NCI-H82 treated with DMSO at 0.1 percent for 48 hours (cell line): ENCODE data around the gene SYNGAP1.

Source experiments
- DNase-seq: peaks from one replicate; lab custom pipeline; 2025; ENCODE audit not compliant: unreplicated experiment; lab: John Stamatoyannopoulos, UW

Gene SYNGAP1

DNA sequence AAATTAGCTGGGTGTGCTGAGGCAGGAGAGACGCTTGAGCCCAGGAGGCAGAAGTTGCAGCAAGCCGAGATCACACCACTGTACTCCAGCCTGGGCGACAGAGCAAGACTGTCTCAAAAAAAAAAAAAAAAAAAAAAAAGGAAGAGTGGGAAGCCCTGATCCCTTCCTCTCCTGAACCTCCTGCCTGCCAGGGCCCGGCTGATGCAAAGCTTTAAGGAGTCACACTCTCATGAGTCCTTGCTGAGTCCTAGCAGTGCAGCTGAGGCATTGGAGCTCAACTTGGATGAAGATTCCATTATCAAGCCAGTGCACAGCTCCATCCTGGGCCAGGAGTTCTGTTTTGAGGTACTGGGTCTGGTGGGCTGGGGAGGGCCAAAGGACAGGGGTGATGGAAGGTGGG, 15.1 kb downstream of the SYNGAP1 start:
- DNase-seq = no peak

DNA sequence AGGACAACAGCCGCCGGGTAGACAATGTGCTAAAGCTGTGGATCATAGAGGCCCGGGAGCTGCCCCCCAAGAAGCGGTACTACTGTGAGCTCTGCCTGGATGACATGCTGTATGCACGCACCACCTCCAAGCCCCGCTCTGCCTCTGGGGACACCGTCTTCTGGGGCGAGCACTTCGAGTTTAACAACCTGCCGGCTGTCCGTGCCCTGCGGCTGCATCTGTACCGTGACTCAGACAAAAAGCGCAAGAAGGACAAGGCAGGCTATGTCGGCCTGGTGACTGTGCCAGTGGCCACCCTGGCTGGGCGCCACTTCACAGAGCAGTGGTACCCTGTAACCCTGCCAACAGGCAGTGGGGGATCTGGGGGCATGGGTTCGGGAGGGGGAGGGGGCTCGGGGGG, 17.8 kb downstream of the SYNGAP1 start:
- no peak for DNase-seq

DNA sequence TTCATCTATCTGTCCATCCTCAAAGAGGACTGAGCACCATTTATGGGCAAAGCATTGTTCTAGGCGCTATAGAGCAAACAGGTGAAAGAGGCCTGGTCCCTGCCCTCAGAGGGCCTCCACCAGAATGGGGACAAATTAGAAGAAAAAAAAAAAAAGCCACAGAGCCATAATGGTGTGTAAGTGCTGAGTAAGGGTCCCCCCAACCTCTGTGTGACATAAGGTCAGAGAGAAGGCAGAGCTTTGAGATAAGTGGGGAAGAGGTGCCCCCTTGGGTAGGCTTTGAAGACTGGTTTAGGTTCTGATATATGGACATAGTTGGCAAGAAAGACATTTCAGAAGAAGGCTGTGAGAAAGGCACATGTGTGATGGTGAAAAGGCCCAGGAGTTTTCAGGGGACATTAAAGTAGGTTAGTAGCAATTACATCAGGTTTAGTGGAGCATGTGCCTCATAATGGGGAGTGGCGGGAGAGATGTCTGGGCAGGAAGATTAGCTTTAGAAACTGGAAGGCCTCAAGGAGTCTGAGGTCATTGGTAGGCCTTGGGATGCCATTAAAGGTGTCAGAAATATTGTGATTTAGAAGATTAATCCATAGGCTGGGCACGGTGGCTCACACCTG, 19.2 kb downstream of the SYNGAP1 start:
- no peak for DNase-seq

DNA sequence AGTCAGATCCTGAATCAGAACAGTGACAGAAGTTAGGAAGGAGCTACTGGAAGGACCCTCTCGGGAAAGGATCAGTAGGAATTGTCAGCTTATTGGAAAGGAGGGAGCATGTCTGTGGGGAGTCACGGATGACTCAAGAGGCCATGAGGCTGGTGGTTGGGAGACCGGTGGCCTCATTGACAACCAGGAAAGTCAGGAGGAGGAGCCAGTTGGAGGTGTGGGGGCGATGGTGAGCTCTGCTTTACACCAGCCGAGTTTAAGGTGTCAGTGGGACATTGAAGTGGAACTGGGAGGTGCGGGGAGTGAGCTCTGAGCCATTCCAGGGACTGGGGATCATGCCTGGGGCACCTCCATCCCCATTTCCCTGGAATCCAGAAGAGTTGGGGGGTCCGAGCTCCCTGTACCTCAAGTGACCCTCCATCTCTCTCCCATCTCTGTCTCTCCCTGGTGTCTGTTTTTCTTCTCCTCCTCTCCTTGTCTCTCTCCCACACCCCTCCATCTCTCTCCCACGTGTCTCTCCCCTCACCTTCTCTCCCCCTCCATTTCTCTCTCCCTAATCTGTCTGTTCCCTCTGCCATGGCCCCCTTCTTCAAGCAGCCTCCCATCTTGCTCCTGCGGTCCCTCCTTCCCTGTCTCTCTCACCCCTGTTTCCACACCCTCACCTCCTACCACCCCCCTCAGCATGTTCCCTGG, 20.2 kb downstream of the SYNGAP1 start:
- no peak for DNase-seq

DNA sequence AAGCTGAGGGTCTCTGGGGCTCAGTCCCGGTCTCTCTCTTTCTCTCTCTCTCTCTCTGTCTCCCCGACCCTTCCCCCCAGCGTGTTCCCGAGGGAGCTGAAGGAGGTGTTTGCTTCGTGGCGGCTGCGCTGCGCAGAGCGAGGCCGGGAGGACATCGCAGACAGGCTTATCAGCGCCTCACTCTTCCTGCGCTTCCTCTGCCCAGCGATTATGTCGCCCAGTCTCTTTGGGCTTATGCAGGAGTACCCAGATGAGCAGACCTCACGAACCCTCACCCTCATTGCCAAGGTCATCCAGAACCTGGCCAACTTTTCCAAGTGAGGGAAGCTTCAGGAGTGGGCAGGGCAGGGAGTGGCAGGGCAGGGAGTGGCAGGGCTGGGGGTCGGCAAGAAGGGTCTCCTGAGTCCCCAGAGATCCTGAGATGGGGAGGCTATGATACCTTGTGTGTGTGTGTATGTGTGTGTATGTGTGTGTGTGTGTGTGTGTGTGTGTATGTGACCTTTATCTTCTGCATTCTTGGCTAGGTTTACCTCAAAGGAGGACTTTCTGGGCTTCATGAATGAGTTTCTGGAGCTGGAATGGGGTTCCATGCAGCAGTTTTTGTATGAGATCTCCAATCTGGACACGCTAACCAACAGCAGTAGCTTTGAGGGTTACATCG, 20.9 kb downstream of the SYNGAP1 start:
- no peak for DNase-seq

DNA sequence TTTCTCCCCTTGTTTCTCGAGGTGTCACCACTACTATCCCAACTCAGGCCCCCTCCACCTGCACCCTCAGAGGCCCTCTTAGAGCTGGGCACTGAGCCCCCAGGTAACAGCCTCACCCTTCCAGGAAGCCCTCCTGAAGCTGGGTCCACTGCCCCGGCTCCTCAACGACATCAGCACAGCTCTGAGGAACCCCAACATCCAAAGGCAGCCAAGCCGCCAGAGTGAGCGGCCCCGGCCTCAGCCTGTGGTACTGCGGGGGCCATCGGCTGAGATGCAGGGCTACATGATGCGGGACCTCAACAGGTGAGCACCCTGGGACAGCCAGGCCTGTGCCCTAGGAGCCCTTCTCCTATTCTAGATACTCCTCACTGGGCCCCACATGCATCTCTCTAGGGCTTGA, 21.6 kb downstream of the SYNGAP1 start:
- no peak for DNase-seq

DNA sequence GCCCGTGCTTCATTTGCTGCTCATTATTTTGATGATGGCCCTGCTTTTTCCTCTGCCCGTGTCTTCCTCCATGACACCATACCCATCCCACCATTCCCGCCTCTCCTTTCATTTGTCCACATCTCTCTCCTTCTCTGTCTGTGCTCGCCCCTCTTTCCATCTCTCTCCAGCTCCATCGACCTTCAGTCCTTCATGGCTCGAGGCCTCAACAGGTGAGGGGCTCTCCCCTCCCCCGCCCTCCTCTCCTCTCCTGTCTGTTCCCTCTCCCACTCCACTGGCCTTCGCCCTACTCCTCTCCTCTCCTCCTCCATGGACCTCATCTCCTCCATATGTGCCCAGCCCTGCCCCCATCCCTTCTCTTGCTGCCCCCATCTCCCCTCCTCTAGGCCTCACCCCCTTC, 22.4 kb downstream of the SYNGAP1 start:
- no peak for DNase-seq

DNA sequence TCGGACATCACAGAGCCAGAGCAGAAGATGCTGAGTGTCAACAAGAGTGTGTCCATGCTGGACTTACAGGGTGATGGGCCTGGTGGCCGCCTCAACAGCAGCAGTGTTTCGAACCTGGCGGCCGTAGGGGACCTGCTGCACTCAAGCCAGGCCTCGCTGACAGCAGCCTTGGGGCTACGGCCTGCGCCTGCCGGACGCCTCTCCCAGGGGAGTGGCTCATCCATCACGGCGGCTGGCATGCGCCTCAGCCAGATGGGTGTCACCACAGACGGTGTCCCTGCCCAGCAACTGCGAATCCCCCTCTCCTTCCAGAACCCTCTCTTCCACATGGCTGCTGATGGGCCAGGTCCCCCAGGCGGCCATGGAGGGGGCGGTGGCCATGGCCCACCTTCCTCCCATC, 23.2 kb downstream of the SYNGAP1 start:
- no peak for DNase-seq

DNA sequence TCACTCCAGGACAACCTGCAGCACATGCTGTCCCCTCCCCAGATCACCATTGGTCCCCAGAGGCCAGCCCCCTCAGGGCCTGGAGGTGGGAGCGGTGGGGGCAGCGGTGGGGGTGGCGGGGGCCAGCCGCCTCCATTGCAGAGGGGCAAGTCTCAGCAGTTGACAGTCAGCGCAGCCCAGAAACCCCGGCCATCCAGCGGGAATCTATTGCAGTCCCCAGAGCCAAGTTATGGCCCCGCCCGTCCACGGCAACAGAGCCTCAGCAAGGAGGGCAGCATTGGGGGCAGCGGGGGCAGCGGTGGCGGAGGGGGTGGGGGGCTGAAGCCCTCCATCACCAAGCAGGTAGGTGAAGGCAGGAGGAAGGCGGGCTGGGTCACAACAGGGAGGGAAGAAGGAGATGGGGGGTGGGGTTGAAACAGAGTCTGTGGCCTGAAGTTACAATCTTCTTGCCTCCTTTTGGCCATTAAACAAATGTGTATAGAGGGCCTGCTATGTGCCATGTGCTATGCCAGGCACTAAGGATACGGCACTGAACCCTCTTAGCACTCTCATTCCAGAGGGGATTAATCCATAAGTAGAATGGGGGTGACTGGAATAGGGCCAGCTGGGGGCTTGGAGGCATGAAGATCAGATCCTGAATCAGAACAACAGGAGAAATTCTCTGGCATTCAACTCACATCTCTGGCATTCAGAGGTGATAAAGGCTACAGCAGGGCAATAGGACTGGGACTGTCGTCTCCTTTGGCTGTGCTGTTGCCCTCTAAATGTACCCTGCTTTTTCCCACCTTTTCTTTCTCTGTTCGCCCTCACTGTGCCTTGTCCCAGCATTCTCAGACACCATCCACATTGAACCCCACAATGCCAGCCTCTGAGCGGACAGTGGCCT, 24.0 kb downstream of the SYNGAP1 start:
- no peak for DNase-seq

DNA sequence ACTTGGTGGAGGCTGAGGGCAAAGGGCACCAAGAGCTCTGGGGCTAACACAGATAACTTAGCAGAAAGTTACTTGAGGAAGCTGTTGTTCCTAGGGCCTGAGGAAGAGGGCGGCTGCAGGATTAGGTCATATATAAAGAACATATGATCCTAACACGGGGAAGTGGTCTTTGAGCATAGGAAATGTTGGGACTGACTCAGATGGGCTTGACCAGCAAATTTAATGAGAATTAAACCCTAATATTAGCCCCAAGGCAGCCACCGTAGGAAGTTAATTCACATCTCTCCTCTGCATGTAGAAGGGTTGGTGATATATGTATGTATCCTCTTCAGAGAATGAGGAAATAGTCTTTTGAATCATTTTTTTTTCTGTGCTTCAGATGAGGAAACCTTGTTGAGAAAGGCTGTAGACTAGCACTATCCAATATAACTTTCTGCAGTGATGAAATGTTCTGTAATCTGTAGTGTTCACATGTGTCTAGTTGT, 25.3 kb downstream of the SYNGAP1 start:
- no peak for DNase-seq

DNA sequence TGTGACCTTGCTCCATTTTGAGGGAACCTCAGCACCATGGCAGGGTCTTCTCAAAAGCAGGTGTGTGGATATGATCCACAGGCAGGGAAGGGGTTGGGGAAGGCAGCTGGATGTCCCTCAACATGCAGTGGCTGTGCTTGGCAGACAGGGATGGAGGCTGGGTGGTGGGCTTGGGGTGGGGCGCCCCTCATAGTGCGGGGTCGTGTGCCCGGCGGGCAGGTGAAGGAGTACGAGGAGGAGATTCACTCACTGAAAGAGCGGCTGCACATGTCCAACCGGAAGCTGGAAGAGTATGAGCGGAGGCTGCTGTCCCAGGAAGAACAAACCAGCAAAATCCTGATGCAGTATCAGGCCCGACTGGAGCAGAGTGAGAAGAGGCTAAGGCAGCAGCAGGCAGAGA, 26.5 kb downstream of the SYNGAP1 start:
- no peak for DNase-seq

DNA sequence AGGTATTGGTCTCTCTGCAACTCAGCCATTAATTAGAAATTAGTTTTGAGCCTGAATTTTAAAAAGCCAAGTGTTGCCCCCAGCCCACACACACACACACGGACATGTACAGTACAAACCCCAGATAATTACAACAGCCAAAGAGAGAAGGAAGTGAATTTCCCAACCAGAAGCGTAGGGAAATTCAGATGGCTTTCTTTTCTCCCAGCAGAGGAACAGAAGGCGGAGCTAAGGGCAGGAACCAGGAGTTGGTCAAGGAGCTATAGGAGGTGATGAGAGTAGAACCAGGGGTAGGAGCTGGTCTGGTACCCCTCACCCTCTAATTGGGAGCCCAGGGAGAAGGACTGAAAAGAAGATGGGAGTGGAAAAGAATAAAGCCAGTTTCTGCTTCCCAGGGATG, 30.6 kb downstream of the SYNGAP1 start:
- DNase-seq = no peak

DNA sequence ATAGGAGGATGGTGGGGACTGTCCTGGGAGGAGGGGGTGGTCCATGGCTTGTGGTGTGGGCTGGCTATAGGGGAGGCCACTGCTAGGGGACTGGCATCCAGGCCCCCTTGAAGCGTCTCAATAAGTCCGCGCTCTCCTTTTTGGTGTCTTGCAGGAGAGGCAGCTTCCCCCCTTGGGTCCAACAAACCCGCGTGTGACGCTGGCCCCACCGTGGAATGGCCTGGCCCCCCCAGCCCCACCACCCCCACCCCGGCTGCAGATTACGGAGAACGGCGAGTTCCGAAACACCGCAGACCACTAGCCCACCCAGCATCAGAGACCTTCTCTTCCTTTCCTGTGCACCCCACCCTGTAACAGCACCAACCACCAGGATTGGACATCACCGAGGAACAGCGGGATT, 31.7 kb downstream of the SYNGAP1 start:
- DNase-seq = no peak

DNA sequence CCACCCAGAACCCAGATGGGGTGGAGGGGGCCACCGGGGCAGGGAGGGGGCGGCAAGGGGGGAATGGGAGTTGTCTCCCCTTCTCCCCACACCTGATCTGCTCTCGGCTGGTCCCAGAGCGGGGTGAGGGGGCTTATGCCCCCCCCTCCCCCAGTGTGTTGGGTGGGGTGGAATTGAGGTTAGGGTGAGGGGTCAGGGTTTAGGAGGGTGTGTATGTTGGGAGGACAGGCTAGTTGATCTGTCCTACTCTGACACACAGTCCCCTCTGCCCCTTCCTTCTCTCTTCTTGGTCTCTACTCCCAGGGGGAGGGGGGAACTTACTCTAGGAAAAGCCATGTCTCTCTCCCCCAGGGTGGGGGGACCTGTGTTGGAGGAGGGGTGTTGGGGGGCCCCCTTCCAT, 32.6 kb downstream of the SYNGAP1 start:
- DNase-seq = no peak

DNA sequence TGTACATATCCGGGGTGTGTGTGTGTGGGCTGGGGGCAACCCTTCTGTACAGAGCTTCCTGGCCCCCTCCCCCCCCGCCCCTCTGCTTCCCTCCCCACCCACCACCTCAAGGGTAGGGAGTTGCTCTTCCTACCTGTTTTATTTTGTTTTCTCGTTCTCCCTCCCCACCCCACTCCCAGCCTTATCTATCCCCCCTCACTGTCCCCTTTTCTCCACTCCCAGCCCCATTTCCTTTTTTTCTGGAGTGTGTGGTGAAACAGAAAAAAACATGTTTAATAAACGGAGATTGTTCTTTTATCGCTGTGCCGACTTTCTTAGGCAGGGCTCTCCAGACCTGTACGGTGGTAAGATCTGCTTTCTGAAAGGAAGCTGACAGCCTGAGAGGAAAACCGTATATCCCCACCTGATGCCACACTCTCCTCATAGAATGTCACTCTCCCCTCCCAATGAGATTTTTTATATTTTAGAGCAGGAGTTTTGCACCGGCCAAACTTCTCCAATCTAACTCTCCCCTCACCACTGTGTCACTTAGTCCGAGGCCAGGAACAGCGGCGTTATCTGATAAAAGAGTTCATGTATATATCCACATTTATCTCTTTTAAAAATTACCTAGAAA, 33.6 kb downstream of the SYNGAP1 start:
- DNase-seq = no peak

DNA sequence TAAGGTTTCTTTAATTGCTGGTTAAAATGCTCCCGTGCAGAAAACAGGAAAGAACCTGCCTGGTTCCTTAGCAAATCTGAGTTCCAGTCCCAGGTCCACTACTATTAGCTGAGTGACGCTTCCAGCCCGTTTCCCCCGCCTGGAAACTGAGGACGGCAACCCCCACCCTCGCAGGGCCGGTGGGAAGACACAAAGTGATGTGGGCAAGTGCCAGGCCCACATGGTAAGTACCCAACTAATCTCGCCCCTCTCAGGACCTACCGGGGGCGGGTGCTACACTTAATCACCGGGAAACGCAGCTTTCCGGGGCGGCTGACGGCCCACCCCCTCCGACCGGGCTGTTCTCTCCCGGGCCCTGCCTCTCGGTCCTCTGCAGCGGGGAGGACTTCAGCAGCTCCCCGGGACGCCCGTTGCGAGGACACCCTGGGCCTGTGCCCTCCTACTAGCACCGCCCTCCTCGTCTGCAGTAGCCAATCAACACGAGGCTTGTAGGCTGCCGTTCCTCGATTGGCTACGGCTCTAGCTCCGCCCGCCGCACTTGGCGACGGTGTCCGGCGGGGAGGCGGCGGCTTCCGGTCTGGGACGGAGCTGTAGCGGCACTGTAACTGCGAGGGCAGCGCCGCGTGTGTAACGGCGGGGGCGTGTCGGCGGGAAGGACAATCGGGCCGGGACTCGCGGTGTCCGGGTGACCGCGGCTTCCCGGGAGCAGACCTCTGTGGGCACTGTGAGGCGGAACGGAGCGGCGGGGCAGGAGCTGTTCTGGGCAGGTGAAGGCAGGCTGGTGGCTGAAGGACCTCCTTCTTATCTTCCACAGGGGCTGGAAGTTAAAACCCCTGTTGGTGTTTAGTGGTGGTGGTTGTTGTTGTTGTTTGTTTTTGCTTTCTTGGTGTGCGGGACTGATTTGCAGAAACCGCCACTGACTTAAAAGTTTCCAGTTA, 34.4 kb downstream of the SYNGAP1 start, which contains the start of gene ZBTB9:
Gene ZBTB9, plus strand, starts transcription at position 568 of the 938 bp plus-strand sequence. CDS start 525 bp downstream, outside the sequence.
- peak; percentile 95 for DNase-seq

DNA sequence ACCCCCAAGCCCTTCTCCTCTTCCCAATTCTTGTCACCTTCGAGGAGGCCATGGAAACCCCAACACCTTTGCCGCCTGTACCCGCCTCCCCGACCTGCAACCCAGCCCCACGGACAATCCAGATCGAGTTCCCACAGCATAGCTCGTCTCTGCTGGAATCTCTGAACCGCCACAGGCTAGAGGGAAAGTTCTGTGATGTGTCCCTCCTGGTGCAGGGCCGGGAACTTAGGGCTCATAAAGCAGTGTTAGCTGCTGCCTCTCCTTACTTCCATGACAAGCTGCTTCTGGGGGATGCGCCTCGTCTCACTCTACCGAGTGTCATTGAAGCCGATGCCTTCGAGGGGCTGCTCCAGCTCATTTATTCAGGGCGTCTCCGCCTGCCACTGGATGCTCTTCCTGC, 35.2 kb downstream of the SYNGAP1 start:
- no peak for DNase-seq

DNA sequence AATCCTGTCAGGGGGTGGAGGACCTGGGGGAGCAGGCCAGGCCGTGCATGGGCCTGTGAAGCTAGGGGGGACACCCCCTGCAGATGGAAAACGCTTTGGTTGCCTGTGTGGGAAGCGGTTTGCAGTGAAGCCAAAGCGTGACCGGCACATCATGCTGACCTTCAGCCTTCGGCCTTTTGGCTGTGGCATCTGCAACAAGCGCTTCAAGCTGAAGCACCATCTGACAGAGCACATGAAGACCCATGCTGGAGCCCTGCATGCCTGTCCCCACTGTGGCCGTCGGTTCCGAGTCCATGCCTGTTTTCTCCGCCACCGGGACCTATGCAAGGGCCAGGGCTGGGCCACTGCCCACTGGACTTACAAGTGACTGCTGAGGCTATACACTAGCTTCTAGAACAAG, 36.3 kb downstream of the SYNGAP1 start:
- no peak for DNase-seq

DNA sequence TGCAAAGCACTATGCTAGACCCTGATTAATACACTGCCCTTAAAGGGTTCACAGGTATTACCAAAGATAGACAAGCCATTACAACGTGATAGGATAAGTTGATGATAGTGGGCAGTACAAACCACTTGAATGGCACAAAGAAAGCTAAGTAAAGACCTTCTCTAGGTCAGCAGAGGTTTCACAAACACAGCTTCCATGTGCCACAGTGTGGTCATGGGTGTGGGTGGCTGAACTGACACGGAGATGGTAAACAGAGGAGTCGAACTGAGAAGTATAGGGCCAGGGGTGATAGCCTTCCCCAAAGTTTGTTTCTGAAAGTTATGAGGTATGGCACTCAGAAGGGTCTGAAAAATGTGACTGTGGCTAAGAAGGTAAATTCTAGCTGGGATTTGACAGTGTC, 38.8 kb downstream of the SYNGAP1 start:
- no peak for DNase-seq

DNA sequence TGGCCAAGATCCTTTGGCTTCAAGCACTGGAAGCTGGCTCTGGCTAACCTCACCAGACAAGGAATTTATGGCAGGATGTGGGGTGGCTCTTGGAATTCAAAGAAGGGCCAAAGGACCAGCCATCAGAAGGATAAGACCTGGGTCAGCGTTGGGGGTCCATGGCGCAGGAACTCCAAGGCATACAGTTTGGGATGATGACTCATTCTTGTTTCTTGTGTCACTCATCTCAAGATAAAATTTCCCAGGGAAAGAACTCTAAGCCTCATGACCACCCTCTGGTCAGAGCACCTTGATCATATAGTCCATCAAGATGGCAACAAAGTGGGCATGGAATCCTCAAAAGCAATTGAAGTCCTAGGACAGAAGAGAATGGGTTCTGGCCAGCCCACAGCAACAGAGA, 39.4 kb downstream of the SYNGAP1 start:
- no peak for DNase-seq
